OCI-LY3 (cell line): ENCODE results near the gene MYB.

Experiments used
- H2AFZ ChIP-seq: fragments of 200-600, 300-600 bp; shearing (Covaris generic); 2 replicates; pipeline ENCODE4 v1.6.0; 2014; ENCODE audit warnings: antibody characterized with exemption, low read depth, low read length
- H3K27ac ChIP-seq: fragments of 200-600, 300-600 bp; sonication (generic); 2 replicates; pipeline ENCODE4 v1.5.1; 2014; ENCODE audit warnings: mild to moderate bottlenecking, low read length, moderate library complexity, mixed read lengths
- H3K27me3 ChIP-seq: fragments of 200-600, 300-600 bp; sonication (generic); 2 replicates; pipeline ENCODE4 v1.6.1; 2014; ENCODE audit warnings: low read depth, low read length, mixed read lengths
- H3K36me3 ChIP-seq: fragments of 200-600, 300-600 bp; sonication (generic); replicated peaks from 2 replicates; pipeline ENCODE3; 2014; ENCODE audit warnings: low read depth, low read length, mixed read lengths
- H3K4me1 ChIP-seq: fragments of 300-600, 200-600 bp; sonication (generic); 2 replicates; pipeline ENCODE4 v1.6.1; 2014; ENCODE audit warnings: low read length, mixed read lengths
- H3K4me2 ChIP-seq: fragments of 200-600, 300-600 bp; sonication (generic); 2 replicates; pipeline ENCODE4 v1.6.1; 2014; ENCODE audit warnings: low read length, mixed read lengths
- H3K4me3 ChIP-seq: fragments of 300-600, 200-600 bp; sonication (generic); 2 replicates; pipeline ENCODE4 v1.5.1; 2014; ENCODE audit warnings: antibody characterized with exemption, mild to moderate bottlenecking, low read length, moderate library complexity
- H3K79me2 ChIP-seq: fragments of 300-600, 200-600 bp; shearing (Covaris generic); 2 replicates; pipeline ENCODE4 v1.6.1; 2014; ENCODE audit warnings: mild to moderate bottlenecking, low read length, mixed read lengths
- H3K9ac ChIP-seq: fragments of 300-600, 200-600 bp; shearing (Covaris generic); 2 replicates; pipeline ENCODE4 v1.6.0; 2014; ENCODE audit warnings: mild to moderate bottlenecking, low read length, moderate library complexity
- H3K9me3 ChIP-seq: fragments of 200-600, 300-600 bp; shearing (Covaris generic); 2 replicates; pipeline ENCODE4 v1.6.1; 2014; ENCODE audit warnings: low read length, mixed read lengths; ENCODE audit not compliant: insufficient read depth
- H4K20me1 ChIP-seq: fragments of 200-600, 300-600 bp; sonication (generic); 2 replicates; pipeline ENCODE4 v1.6.1; 2016; ENCODE audit warnings: low read length, mixed read lengths; ENCODE audit not compliant: insufficient read depth
- EZH2phosphoT487 ChIP-seq: fragments of 200-600 bp; shearing (Covaris generic); IDR thresholded peaks from 2 replicates; pipeline ENCODE4 v1.6.1; 2018; ENCODE audit warnings: antibody characterized with exemption, mixed run types, low read depth
- TF ChIP-seq, protein P1 (sequence below): fragments of 200-600, 300-600 bp; sonication (generic); IDR thresholded peaks from 2 replicates; pipeline ENCODE4 v1.5.1; 2014; ENCODE audit warnings: antibody characterized with exemption, low read length, low read depth

MYB gene

DNA sequence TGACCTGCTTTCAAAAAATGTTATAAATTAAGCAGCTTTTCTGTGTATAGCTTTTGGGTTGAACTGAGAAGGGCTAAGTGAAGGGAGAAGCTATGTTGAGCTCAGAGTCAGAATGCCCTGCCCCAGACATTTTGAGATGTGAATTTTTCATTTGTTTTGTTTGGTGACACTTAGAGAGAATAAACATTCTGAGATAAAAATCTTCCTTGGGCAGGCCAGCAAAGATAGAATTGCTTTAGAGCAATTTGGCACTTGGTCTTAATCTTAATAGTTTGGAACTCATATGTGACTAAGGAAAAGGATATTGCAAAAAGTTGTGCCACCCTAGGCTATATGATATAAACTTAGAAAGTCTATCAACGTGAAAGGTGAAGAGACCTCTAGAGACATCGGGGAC, 30.2 kb downstream of the MYB start:
- Histone ChIP-seq H3K27me3 (no peaks in the 10 kb centered on the region), H3K4me2 (no peak overlapping the region), H3K79me2 (no peaks in the 10 kb centered on the region), H2AFZ (no peak overlapping the region), H3K36me3 (no peaks in the 10 kb centered on the region), H3K9ac (no peak overlapping the region), H3K27ac (no peak overlapping the region), H4K20me1 (no peaks in the 10 kb centered on the region), H3K4me1 (peaks cover 13% of the 10 kb centered on the region), H3K4me3 (no peak overlapping the region), H3K9me3 (no peaks in the 10 kb centered on the region)
- TF ChIP-seq, protein P1, sequence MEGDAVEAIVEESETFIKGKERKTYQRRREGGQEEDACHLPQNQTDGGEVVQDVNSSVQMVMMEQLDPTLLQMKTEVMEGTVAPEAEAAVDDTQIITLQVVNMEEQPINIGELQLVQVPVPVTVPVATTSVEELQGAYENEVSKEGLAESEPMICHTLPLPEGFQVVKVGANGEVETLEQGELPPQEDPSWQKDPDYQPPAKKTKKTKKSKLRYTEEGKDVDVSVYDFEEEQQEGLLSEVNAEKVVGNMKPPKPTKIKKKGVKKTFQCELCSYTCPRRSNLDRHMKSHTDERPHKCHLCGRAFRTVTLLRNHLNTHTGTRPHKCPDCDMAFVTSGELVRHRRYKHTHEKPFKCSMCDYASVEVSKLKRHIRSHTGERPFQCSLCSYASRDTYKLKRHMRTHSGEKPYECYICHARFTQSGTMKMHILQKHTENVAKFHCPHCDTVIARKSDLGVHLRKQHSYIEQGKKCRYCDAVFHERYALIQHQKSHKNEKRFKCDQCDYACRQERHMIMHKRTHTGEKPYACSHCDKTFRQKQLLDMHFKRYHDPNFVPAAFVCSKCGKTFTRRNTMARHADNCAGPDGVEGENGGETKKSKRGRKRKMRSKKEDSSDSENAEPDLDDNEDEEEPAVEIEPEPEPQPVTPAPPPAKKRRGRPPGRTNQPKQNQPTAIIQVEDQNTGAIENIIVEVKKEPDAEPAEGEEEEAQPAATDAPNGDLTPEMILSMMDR: no peak
- TF ChIP-seq EZH2phosphoT487: no peak

DNA sequence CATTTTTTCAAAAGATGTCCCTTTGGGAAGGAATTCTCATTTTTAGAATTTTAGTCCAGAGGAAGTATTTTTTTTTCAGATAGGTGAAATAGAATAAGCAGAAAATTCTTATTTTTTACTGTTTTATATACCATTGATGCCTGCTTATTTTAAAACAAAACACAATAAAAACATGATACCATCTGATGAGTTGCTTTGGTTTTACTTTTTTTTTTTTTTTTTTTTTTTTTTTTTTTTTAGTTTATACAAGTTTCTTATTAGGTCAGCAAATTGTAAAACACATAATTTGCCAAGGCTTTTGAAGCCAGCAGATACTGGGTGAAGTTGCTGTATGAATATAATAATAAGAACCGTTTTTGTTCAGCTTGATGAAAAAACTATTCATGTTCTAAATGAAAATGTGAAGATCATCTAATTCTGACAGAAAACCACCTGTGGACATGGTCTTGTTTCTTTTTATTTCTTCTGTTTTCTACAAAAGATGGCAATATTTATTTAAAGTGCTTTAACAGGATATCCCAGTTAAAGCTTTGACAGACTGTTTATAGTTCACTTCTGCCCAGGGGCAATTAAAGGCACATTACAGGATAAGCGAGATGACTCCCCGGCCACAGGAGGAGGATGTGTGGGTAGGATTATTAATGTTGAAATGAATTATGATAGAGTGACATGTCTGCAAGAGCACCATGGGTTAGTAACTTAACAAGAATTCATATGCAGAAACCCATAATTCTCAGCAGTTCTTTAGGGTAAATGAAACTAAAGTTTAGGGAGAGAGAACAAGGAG, 31.1 kb downstream of the MYB start:
- H3K4me2 ChIP-seq: no peak overlapping the region
- H3K27ac ChIP-seq: no peak overlapping the region
- H3K9me3 ChIP-seq: no peaks in the 10 kb centered on the region
- H3K36me3 ChIP-seq: no peaks in the 10 kb centered on the region
- TF ChIP-seq, protein P1: no peak
- no peak for TF ChIP-seq EZH2phosphoT487
- no peak overlapping the region for H2AFZ ChIP-seq
- H3K79me2 ChIP-seq: no peaks in the 10 kb centered on the region
- H3K4me3 ChIP-seq: no peak overlapping the region
- H3K27me3 ChIP-seq: no peaks in the 10 kb centered on the region
- peaks cover 17% of the 10 kb centered on the region for H3K4me1 ChIP-seq
- no peaks in the 10 kb centered on the region for H4K20me1 ChIP-seq
- no peak overlapping the region for H3K9ac ChIP-seq

DNA sequence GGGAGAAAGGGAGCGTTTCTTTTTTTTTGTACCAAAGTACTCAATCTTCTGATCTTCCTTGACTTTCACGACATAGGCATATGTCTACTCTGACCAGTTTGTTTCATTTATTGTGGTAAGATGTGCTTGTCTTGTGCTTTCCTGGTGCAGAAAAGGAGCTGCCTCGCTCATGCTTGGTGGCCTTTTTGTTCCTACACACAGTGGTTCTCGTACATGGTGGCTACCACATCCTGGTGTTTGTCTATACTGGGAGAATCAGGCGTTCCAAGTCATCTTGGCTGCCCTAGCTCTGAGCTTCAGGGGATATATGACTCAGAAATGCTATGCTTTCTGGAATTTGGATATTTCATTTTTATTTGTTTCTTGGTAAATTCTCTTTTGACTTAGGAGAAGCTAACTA, 31.8 kb downstream of the MYB start:
- H3K4me1 ChIP-seq: peaks cover 17% of the 10 kb centered on the region
- no peaks in the 10 kb centered on the region for H3K9me3 ChIP-seq
- TF ChIP-seq, protein P1: no peak
- TF ChIP-seq EZH2phosphoT487: no peak
- no peak overlapping the region for H2AFZ ChIP-seq
- H3K4me3 ChIP-seq: no peak overlapping the region
- H3K79me2 ChIP-seq: no peaks in the 10 kb centered on the region
- no peak overlapping the region for H3K27ac ChIP-seq
- no peaks in the 10 kb centered on the region for H3K36me3 ChIP-seq
- H3K27me3 ChIP-seq: no peaks in the 10 kb centered on the region
- no peak overlapping the region for H3K4me2 ChIP-seq
- no peak overlapping the region for H3K9ac ChIP-seq
- no peaks in the 10 kb centered on the region for H4K20me1 ChIP-seq

DNA sequence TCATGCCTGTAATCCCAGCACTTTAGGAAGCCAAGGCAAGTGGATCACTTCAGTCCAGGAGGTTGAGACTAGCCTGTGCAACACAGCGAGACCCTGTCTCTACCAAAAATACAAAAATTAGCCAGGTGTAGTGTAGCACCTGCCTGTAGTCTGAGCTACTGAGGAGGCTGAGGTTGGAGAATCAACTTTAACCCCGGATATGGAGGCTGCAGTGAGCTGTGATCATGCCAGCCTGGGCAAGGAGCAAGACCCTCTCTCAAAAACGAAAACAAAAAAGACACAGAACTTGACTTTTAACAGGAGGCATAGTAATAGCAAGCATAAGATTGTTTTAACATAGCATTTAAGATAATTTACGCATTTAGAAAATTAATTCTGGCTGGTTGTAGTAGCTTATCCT, 32.5 kb downstream of the MYB start:
- Histone ChIP-seq H3K4me1 (peaks cover 17% of the 10 kb centered on the region), H3K36me3 (no peaks in the 10 kb centered on the region), H3K4me2 (no peak overlapping the region), H3K27me3 (no peaks in the 10 kb centered on the region), H3K79me2 (no peaks in the 10 kb centered on the region), H3K4me3 (no peak overlapping the region), H3K9ac (no peak overlapping the region), H4K20me1 (no peaks in the 10 kb centered on the region), H3K9me3 (no peaks in the 10 kb centered on the region), H3K27ac (no peak overlapping the region), H2AFZ (no peak overlapping the region)
- TF ChIP-seq, protein P1: no peak
- TF ChIP-seq EZH2phosphoT487: no peak
